Endodermal cell (in vitro differentiated cells): ENCODE results near the gene HNRNPUL1. TPM values are rescaled to one million over a fixed set of nuclear protein-coding genes. Genes with fewer than 3 reads are reported as not detected.
"Not testable (repeated sequence)": the region's sequence is repeated elsewhere in the genome, so short reads cannot be mapped to it uniquely, and the experiment has no call there.

Experiments
- DNase-seq: peaks from one replicate; pipeline ENCODE4 v3.0.0-alpha.2; 2017
- H3K27ac ChIP-seq: 2 replicates; pipeline ENCODE4 v1.5.1; 2013; ENCODE audit warnings: mild to moderate bottlenecking, low read depth, low read length, moderate library complexity
- H3K27me3 ChIP-seq: 2 replicates; pipeline ENCODE4 v1.6.1; 2013; ENCODE audit warnings: mild to moderate bottlenecking, low read length, moderate library complexity; ENCODE audit not compliant: insufficient read depth, control insufficient read depth, poor library complexity, severe bottlenecking
- H3K36me3 ChIP-seq: 2 replicates; pipeline ENCODE4 v1.7.0; 2013; ENCODE audit warnings: mild to moderate bottlenecking, low read length, moderate library complexity; ENCODE audit not compliant: control insufficient read depth, insufficient read depth
- H3K4me1 ChIP-seq: one replicate; pipeline ENCODE4 v1.7.0; 2013; ENCODE audit warnings: low read length; ENCODE audit not compliant: control insufficient read depth, insufficient read depth
- H3K4me3 ChIP-seq: 2 replicates; pipeline ENCODE4 v1.5.1; 2013; ENCODE audit warnings: mild to moderate bottlenecking, low read length, moderate library complexity
- H3K9ac ChIP-seq: 2 replicates; pipeline ENCODE4 v1.6.1; 2013; ENCODE audit warnings: mild to moderate bottlenecking, low read length, moderate library complexity; ENCODE audit not compliant: poor library complexity, severe bottlenecking; ENCODE audit errors: extremely low read depth
- H3K9me3 ChIP-seq: 2 replicates; pipeline ENCODE4 v1.6.1; 2013; ENCODE audit warnings: mild to moderate bottlenecking, low read length, moderate library complexity; ENCODE audit not compliant: control insufficient read depth
- H3K27ac Mint-ChIP-seq: 2 replicates; pipeline ENCODE4 v1.8.0; 2020; ENCODE audit warnings: mixed read lengths
- H3K27me3 Mint-ChIP-seq: 2 replicates; pipeline ENCODE4 v1.8.0; 2021; ENCODE audit warnings: mild to moderate bottlenecking, mixed read lengths; ENCODE audit not compliant: insufficient read depth
- H3K36me3 Mint-ChIP-seq: 2 replicates; pipeline ENCODE4 v1.8.0; 2020; ENCODE audit warnings: low read depth, mixed read lengths
- H3K4me1 Mint-ChIP-seq: 2 replicates; pipeline ENCODE4 v1.8.0; 2020; ENCODE audit warnings: mixed read lengths
- H3K4me3 Mint-ChIP-seq: 2 replicates; pipeline ENCODE4 v1.8.0; 2020; ENCODE audit warnings: mild to moderate bottlenecking, moderate library complexity, mixed read lengths
- H3K9me3 Mint-ChIP-seq: 2 replicates; pipeline ENCODE4 v1.8.0; 2020; ENCODE audit warnings: mild to moderate bottlenecking, mixed read lengths
- WGBS, 2 experiments: methylation state at CpG; one replicate each; pipeline versions ENCODE4 v1.1.5 to v1.1.7; 2013; ENCODE audit warnings: missing lambda C conversion rate in 2 of 2, mixed read lengths in 1 of 2; ENCODE audit not compliant: insufficient coverage in 1 of 2, insufficient read length in 1 of 2; 5-methylcytosine and 5-hydroxymethylcytosine counted together
- total RNA-seq, 2 donors: library from RNA; stranded (reverse); fragmentation: NEBNext Ultra II Directional in 1 of 2; extraction: Animal tissue kit (Norgen Biotek cat#: 25700) in 1 of 2; gene quantifications; 2 replicates in 1 of 2; 3 replicates in 1 of 2; pipeline ENCODE4 v1.2.1, GENCODE V29; 2021
- TF ChIP-seq, protein P1 (sequence below): fragments of 200-600 bp; sonication (generic); conservative IDR thresholded peaks from 2 replicates; pipeline ENCODE4 v1.5.0; 2021; ENCODE audit warnings: antibody characterized with exemption, mild to moderate bottlenecking

The HNRNPUL1 gene
- total RNA-seq, 2 donors from 2014 or later: 211 to 225 TPM

DNA sequence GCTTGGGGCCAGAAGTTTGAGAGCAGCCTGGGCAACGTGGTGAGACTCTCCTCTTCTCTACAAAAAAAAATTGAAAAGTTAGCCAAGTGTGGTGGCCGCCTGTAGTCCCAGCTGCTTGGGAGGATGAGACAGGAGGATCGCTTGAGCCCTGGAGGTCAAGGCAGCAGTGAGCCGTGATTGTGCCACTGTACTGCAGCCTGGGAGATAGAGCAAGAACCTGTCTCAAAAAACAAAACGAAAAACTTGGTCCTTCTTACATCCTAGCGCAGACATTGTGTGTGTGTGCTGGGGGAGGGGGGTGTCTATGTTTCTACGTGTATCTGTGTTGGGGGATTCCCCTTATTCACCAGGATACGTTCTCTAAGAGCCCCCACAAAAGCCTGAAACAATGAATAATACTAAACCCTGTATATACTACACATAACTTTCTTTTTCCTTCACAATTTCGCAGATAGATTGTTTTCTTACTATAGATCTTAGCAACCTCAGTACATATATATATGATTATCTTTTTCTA lies 37.2 kb upstream of the HNRNPUL1 start:
- Mint-ChIP-seq H3K9me3 (no peaks in the 10 kb centered on the region), H3K4me1 (peaks cover 15% of the 10 kb centered on the region), H3K27me3 (peaks cover 8% of the 10 kb centered on the region), H3K36me3 (no peaks in the 10 kb centered on the region), H3K4me3 (peak overlapping the region; percentile 56), H3K27ac (no peak overlapping the region)
- no peaks in the 10 kb centered on the region for H3K4me1 ChIP-seq
- H3K9me3 ChIP-seq: no peaks in the 10 kb centered on the region
- H3K36me3 ChIP-seq: no peaks in the 10 kb centered on the region
- peak overlapping the region; percentile 7 for H3K4me3 ChIP-seq
- 81 to 83% methylated on average over 4 to 5 of the region's 9 CpGs for WGBS, 2 experiments
- TF ChIP-seq, protein P1, sequence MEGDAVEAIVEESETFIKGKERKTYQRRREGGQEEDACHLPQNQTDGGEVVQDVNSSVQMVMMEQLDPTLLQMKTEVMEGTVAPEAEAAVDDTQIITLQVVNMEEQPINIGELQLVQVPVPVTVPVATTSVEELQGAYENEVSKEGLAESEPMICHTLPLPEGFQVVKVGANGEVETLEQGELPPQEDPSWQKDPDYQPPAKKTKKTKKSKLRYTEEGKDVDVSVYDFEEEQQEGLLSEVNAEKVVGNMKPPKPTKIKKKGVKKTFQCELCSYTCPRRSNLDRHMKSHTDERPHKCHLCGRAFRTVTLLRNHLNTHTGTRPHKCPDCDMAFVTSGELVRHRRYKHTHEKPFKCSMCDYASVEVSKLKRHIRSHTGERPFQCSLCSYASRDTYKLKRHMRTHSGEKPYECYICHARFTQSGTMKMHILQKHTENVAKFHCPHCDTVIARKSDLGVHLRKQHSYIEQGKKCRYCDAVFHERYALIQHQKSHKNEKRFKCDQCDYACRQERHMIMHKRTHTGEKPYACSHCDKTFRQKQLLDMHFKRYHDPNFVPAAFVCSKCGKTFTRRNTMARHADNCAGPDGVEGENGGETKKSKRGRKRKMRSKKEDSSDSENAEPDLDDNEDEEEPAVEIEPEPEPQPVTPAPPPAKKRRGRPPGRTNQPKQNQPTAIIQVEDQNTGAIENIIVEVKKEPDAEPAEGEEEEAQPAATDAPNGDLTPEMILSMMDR: no peak
- H3K27me3 ChIP-seq: no peaks in the 10 kb centered on the region
- no peak overlapping the region for H3K9ac ChIP-seq
- DNase-seq: no peak
- H3K27ac ChIP-seq: no peak overlapping the region

DNA sequence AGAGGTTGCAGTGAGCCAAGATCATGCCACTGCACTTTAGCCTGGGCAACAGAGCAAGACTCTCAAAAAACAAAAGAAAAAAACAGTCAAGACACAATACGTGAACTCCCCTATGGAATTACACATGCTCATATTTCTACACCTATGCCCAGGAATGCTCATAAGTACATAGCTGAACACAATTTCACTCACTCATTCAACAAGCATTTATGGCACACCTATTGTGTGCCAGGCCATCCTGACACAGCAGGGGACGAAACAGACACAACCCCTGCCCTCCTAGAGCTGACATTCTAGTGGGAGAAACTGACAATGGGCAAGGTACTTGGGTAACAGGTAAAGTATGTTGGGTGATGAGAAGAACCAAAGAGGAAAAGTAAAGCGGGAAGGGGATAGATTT lies 35.7 kb upstream of the HNRNPUL1 start:
- Histone ChIP-seq H3K9ac (no peak overlapping the region), H3K4me3 (no peak overlapping the region), H3K27me3 (no peaks in the 10 kb centered on the region), H3K9me3 (no peaks in the 10 kb centered on the region), H3K27ac (no peak overlapping the region), H3K4me1 (no peaks in the 10 kb centered on the region), H3K36me3 (no peaks in the 10 kb centered on the region)
- peaks cover 11% of the 10 kb centered on the region for H3K4me1 Mint-ChIP-seq
- H3K36me3 Mint-ChIP-seq: no peaks in the 10 kb centered on the region
- H3K9me3 Mint-ChIP-seq: no peaks in the 10 kb centered on the region
- H3K27me3 Mint-ChIP-seq: peaks cover 8% of the 10 kb centered on the region
- WGBS, 2 experiments: 99 to 100% methylated on average over 1 to 2 of the region's 3 CpGs
- TF ChIP-seq, protein P1: no peak
- H3K27ac Mint-ChIP-seq: no peak overlapping the region
- DNase-seq: no peak
- H3K4me3 Mint-ChIP-seq: no peak overlapping the region

DNA sequence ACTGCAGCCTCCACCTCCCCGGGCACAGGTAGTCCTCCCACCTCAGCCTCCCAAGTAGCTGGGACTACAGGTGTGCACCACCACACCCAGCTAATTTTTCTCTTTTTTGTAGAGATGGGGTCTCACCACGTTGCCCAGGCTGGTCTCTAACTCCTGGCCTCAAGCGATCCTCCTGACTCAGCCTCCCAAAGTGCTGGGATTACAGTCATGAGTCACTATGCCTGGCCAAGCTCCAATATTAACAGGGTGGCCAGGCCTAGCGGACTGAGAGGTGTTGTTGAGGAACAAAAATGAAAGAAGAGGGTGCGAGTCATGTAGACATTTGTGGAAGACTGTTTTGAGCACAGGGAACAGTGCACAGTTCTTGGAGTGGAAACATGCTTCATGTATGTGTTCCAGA lies 34.8 kb upstream of the HNRNPUL1 start:
- H3K27ac ChIP-seq, H3K27ac Mint-ChIP-seq, H3K9me3 ChIP-seq, H3K4me3 ChIP-seq, H3K27me3 ChIP-seq, H3K4me1 Mint-ChIP-seq, H3K27me3 Mint-ChIP-seq, DNase-seq, H3K9ac ChIP-seq, H3K9me3 Mint-ChIP-seq, H3K4me1 ChIP-seq, H3K36me3 ChIP-seq, H3K36me3 Mint-ChIP-seq, H3K4me3 Mint-ChIP-seq: not testable (repeated sequence)
- WGBS, 2 experiments: 89 to 93% methylated on average over 1 to 5 of the region's 5 CpGs
